HepG2 (cell line): ENCODE results near the gene UNC5CL. TPM values are rescaled to one million over a fixed set of nuclear protein-coding genes. Genes with fewer than 3 reads are reported as not detected.
A peak's percentile ranks its signal among the peaks of the same experiment; 100 is the strongest.

Experiments
- CREM ChIP-seq, 2 experiments: sonication (generic) in 1 of 2; formaldehyde crosslinking in 1 of 2; IDR thresholded peaks; 2 replicates each; pipeline versions ENCODE4 v1.4.0 to v1.6.1; 2016 to 2020; ENCODE audit warnings: antibody characterized with exemption in 1 of 2, mild to moderate bottlenecking in 1 of 2, missing genetic modification reagents in 1 of 2
- FOXO1 ChIP-seq: sonication (generic); formaldehyde crosslinking; IDR thresholded peaks from 2 replicates; pipeline ENCODE4 v1.4.0; 2020; ENCODE audit warnings: missing genetic modification reagents
- GATAD1 ChIP-seq: IDR thresholded peaks from 2 replicates; pipeline ENCODE4 v1.6.1; 2016; ENCODE audit warnings: missing genetic modification reagents, missing compliant biosample characterization
- HNF4A ChIP-seq: sonication (generic); formaldehyde crosslinking; IDR thresholded peaks from 2 replicates; pipeline ENCODE4 v1.4.0; 2020; ENCODE audit warnings: missing genetic modification reagents
- ISX ChIP-seq: sonication (generic); formaldehyde crosslinking; conservative IDR thresholded peaks from 2 replicates; pipeline ENCODE4 v1.5.0; 2020; ENCODE audit warnings: missing genetic modification reagents
- MED1 ChIP-seq: sonication (generic); formaldehyde crosslinking; IDR thresholded peaks from 2 replicates; pipeline ENCODE4 v1.4.0; 2020; ENCODE audit warnings: missing genetic modification reagents
- NFRKB ChIP-seq: fragments of 450-650 bp; IDR thresholded peaks from 2 replicates; pipeline ENCODE4 v1.6.1; 2017
- SP5 ChIP-seq: IDR thresholded peaks from 2 replicates; pipeline ENCODE4 v1.6.1; 2016; ENCODE audit warnings: low read depth, borderline replicate concordance
- THAP11 ChIP-seq: IDR thresholded peaks from 2 replicates; pipeline ENCODE4 v1.6.1; 2016; ENCODE audit warnings: missing biosample characterization, missing genetic modification reagents
- ZBTB2 ChIP-seq: sonication (generic); formaldehyde crosslinking; IDR thresholded peaks from 2 replicates; pipeline ENCODE4 v1.8.0; 2022; ENCODE audit warnings: low read depth, missing genetic modification reagents
- ZBTB37 ChIP-seq: sonication (generic); formaldehyde crosslinking; IDR thresholded peaks from 2 replicates; pipeline ENCODE4 v1.4.0; 2020; ENCODE audit warnings: mild to moderate bottlenecking, missing genetic modification reagents
- ZNF142 ChIP-seq: sonication (generic); formaldehyde crosslinking; IDR thresholded peaks from 2 replicates; pipeline ENCODE4 v1.4.0; 2020; ENCODE audit warnings: missing genetic modification reagents
- ZNF329 ChIP-seq: sonication (generic); formaldehyde crosslinking; IDR thresholded peaks from 2 replicates; pipeline ENCODE4 v1.9.0; 2021; ENCODE audit warnings: low read depth, mild to moderate bottlenecking, missing genetic modification reagents
- ZNF333 ChIP-seq: sonication (generic); formaldehyde crosslinking; IDR thresholded peaks from 2 replicates; pipeline ENCODE4 v1.4.0; 2020; ENCODE audit warnings: mild to moderate bottlenecking, missing genetic modification reagents, borderline replicate concordance
- ZNF569 ChIP-seq: sonication (generic); formaldehyde crosslinking; IDR thresholded peaks from 2 replicates; pipeline ENCODE4 v1.5.0; 2020; ENCODE audit warnings: mild to moderate bottlenecking, missing genetic modification reagents, moderate library complexity, borderline replicate concordance
- ZNF652 ChIP-seq: IDR thresholded peaks from 2 replicates; pipeline ENCODE4 v1.6.1; 2016; ENCODE audit warnings: low read depth, borderline replicate concordance
- ZNF660 ChIP-seq: sonication (generic); formaldehyde crosslinking; IDR thresholded peaks from 2 replicates; pipeline ENCODE4 v1.5.1; 2020; ENCODE audit warnings: mild to moderate bottlenecking, low read depth, missing genetic modification reagents, borderline replicate concordance
- ZNF792 ChIP-seq: IDR thresholded peaks from 2 replicates; pipeline ENCODE4 v1.6.1; 2016
- ZSCAN30 ChIP-seq: sonication (generic); formaldehyde crosslinking; IDR thresholded peaks from 2 replicates; pipeline ENCODE4 v1.5.0; 2020; ENCODE audit warnings: mild to moderate bottlenecking, missing genetic modification reagents
- polyA plus RNA-seq, 8 experiments: library from polyadenylated mRNA; depleted of rRNA in 3 of 8; stranded (reverse) in 7 of 8; unstranded in 1 of 8; fragments of >200 nt; fragmentation: Illumina TruSeq in 4 of 8; extraction: Trizol in 4 of 8; gene quantifications; 2 replicates each; pipeline versions ENCODE4 v1.2.1 to v1.2.3, GENCODE V29; 2011 to 2016; ENCODE audit warnings: low read depth in 4 of 8, missing spikeins in 1 of 8, mixed read lengths in 1 of 8; ENCODE audit not compliant: insufficient read depth in 1 of 8
- total RNA-seq, 5 experiments: library from RNA; depleted of rRNA; stranded (reverse); fragments of >200 nt; fragmentation: Illumina TruSeq; extraction: Trizol; gene quantifications; 2 replicates each; pipeline ENCODE4 v1.2.3, GENCODE V29; 2016; ENCODE audit warnings: low read depth in 1 of 5
- TF ChIP-seq, protein P1 (sequence below): sonication (generic); IDR thresholded peaks from 2 replicates; pipeline ENCODE4 v1.6.1; 2016; ENCODE audit warnings: low read depth, borderline replicate concordance
- TF ChIP-seq, protein P2 (sequence below): sonication (generic); formaldehyde crosslinking; IDR thresholded peaks from 2 replicates; pipeline ENCODE4 v1.4.0; 2020; ENCODE audit warnings: mild to moderate bottlenecking, missing genetic modification reagents

The UNC5CL gene
- total and polyA plus RNA-seq, 2 of the 13 experiments (the other 11 are each of a cell fraction or from before 2014, with no cell fraction given): 2.4 to 2.5 TPM

DNA sequence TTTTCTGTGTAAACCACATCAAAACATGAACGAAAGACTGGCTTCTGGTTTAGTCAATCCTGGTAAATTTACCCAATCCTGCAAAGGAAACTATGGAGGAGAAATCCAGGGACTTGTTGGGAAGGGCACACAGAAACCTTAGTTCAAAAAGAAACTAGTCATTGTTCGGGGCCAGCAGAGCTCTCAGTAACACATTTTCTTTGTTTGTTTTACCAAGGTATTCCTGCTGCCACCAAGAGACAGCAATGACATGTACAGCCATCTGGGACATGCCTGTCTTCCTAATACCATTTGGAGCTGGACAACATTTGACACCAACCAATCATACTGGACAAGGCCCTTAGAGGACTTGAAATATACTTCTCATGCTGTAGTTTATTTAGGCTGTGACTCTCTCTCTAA, 24.9 kb upstream of the UNC5CL start (continued):
- no peak for TF ChIP-seq ZNF142 (CRISPR knock-in tag)
- TF ChIP-seq HNF4A (CRISPR knock-in tag): peak; percentile 53; the same call in 1 of the 2 replicates
- 0 out of 2 replicates have a peak, but pooled peaks have one; percentile 27 for TF ChIP-seq FOXO1 (CRISPR knock-in tag)
- TF ChIP-seq ZBTB37 (CRISPR knock-in tag): peak; percentile 77
- no peak for TF ChIP-seq ZSCAN30
- TF ChIP-seq ZNF652 (CRISPR knock-in tag): no peak
- peak; percentile 39; the same call in 1 of the 2 replicates for TF ChIP-seq THAP11
- peak; percentile 51; the same call in 1 of the 2 replicates for TF ChIP-seq CREM (IDR thresholded peaks at IDR 0.05)
- TF ChIP-seq CREM (CRISPR knock-in tag; IDR thresholded peaks at IDR 0.05): no peak
- TF ChIP-seq ZNF329 (CRISPR knock-in tag): no peak
- TF ChIP-seq ZNF792 (CRISPR knock-in tag): peak; percentile 76; the same call in 1 of the 2 replicates
- TF ChIP-seq, protein P1, sequence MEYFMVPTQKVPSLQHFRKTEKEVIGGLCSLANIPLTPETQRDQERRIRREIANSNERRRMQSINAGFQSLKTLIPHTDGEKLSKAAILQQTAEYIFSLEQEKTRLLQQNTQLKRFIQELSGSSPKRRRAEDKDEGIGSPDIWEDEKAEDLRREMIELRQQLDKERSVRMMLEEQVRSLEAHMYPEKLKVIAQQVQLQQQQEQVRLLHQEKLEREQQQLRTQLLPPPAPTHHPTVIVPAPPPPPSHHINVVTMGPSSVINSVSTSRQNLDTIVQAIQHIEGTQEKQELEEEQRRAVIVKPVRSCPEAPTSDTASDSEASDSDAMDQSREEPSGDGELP: no peak
- no peak for TF ChIP-seq ZNF333
- TF ChIP-seq MED1 (CRISPR knock-in tag): peak; percentile 47; the same call in 1 of the 2 replicates
- TF ChIP-seq ZNF569 (CRISPR knock-in tag): no peak
- TF ChIP-seq, protein P2, sequence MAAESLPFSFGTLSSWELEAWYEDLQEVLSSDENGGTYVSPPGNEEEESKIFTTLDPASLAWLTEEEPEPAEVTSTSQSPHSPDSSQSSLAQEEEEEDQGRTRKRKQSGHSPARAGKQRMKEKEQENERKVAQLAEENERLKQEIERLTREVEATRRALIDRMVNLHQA: no peak
- no peak for TF ChIP-seq GATAD1 (CRISPR knock-in tag)
- TF ChIP-seq ISX (CRISPR knock-in tag): no peak
- TF ChIP-seq ZNF660 (CRISPR knock-in tag): no peak
- TF ChIP-seq NFRKB: no peak
- no peak for TF ChIP-seq ZBTB2 (CRISPR knock-in tag)
- TF ChIP-seq SP5 (CRISPR knock-in tag): no peak; the same call in 1 of the 2 replicates
